Vagina (tissue), 2 donors: ENCODE data around the gene SLC39A11.

Experiments used
- POLR2A ChIP-seq, 2 donors: fragments of 450-650 bp; IDR thresholded peaks; one replicate each; pipeline ENCODE4 v1.6.1; 2017; ENCODE audit warnings: antibody characterized with exemption in 2 of 2, mild to moderate bottlenecking in 2 of 2, moderate library complexity in 2 of 2
- TF ChIP-seq, protein P1 (sequence below), 3 experiments: fragments of 450-650 bp in 2 of 3; fragments of 200-600 bp in 1 of 3; sonication (generic) in 1 of 3; IDR thresholded peaks; one replicate each; pipeline ENCODE4 v1.5.1; 2017 to 2019; ENCODE audit warnings: antibody characterized with exemption in 3 of 3, mild to moderate bottlenecking in 2 of 3, moderate library complexity in 2 of 3

DNA sequence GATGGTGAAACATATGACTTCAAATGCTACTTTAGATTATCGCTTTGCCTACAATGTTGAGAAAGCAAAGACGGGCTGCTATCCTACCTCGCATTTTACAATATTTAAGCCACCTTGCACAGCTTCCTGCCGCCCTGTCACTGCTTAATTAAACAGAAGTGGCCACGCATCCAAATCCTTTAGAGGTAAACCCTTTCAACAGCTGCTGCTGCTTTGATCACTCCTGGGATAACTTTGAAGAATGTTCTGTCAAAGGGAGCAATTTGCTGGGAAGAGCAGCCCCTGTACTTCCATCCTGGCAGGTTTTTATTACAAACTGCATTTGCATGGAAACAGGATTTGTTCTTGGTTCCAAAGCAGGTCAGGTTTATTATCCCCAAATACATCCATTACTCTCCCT lies 48.1 kb upstream of the SLC39A11 start:
- TF ChIP-seq, protein P1, sequence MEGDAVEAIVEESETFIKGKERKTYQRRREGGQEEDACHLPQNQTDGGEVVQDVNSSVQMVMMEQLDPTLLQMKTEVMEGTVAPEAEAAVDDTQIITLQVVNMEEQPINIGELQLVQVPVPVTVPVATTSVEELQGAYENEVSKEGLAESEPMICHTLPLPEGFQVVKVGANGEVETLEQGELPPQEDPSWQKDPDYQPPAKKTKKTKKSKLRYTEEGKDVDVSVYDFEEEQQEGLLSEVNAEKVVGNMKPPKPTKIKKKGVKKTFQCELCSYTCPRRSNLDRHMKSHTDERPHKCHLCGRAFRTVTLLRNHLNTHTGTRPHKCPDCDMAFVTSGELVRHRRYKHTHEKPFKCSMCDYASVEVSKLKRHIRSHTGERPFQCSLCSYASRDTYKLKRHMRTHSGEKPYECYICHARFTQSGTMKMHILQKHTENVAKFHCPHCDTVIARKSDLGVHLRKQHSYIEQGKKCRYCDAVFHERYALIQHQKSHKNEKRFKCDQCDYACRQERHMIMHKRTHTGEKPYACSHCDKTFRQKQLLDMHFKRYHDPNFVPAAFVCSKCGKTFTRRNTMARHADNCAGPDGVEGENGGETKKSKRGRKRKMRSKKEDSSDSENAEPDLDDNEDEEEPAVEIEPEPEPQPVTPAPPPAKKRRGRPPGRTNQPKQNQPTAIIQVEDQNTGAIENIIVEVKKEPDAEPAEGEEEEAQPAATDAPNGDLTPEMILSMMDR (IDR thresholded peaks at IDR 0.05): no peak
- TF ChIP-seq POLR2A (IDR thresholded peaks at IDR 0.05): no peak
